Cardiac fibroblast (primary cell): ENCODE data around the gene PLEKHA1.

ENCODE experiments used
- DNase-seq, 2 donors: peaks; one replicate each; pipeline versions ENCODE4 v3.0.0 to v3.0.0-alpha.2; 2010; ENCODE audit warnings: low read depth in 2 of 2
- H3K4me3 ChIP-seq, 2 donors: replicated peaks in 1 of 2; 1 replicate in 1 of 2; 2 replicates in 1 of 2; pipeline ENCODE4 v1.5.1; 2011; ENCODE audit warnings: low read depth in 2 of 2, low read length in 2 of 2, mild to moderate bottlenecking in 2 of 2, moderate library complexity in 1 of 2
- CTCF ChIP-seq: IDR thresholded peaks from one replicate; pipeline ENCODE4 v1.5.1; 2011; ENCODE audit warnings: low read depth, mild to moderate bottlenecking, low read length, inconsistent platforms

PLEKHA1 gene

GRCh38 chr10:122419016-122419415, 44.5 kb downstream of the PLEKHA1 start:
- H3K4me3 ChIP-seq, result no peak overlapping the region
- peak in 1 of 2 donors; percentile 25 for DNase-seq
- no peak for TF ChIP-seq CTCF

DNA sequence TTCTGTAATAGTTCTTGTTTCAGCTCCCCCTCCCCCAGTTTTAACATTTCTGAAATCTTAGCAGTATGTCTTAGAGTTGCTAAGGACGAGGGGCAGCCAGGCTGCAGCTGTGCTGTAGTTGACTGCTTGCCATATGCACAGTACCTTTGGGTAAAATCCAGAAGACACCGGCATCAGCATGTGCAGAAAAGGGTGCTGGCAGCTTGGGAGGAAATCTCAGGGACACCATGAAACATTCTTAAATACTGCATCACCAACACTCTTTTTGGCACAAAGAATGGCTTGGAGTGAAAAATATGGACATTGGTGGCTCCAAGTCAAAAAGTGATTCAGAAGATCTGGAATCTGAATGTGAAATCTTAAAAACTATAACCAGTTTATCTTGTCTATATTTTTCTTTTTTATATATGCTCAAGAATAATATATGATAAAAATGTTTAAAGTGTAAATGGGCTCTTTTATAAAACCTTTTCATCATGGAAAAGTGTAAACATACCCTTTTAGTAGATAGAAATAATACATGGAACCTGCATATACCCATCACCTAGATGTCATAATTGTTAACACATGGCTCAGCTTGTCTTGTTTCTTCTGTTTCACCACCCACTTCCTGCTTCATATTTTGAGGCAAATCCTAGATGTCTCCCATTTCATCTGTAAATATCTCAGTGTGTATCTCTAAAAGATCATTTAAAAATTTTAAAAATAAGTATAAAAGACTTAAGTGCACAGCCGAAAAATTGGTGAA, 45.5 kb downstream of the PLEKHA1 start:
- no peak for TF ChIP-seq CTCF
- DNase-seq, result peak; percentile 84 to 90
- no peak overlapping the region for H3K4me3 ChIP-seq

- no peak for DNase-seq
- no peak for TF ChIP-seq CTCF
These were observed 46.1 kb downstream of the PLEKHA1 start for GRCh38 chr10:122420624-122421007.

DNA sequence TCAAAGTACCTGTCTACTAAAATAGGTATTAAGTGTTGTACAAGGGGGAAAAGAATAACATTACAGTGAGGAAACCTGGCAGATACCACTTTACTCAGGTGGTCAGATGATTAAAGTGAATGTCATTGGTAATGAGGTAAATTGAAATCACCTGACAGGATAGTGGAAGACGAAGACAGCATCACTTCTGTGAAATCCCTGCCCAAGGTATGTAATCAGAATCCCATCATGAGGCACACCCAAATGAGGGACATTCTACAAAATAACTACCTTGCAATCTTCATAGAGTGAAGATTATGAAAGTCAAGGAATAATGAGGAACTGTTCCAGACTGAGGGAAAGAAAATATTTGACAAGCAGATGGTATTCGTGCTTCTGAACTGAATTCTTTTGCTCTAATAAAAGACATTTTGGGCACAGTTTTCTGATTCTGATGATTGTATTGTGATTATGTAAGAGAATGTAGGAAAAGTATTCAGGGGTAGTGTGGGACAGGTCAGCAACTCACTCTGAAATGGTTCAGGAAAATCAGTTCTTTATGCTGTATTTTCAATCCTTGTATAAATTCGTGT, 46.6 kb downstream of the PLEKHA1 start:
- DNase-seq, result no peak
- H3K4me3 ChIP-seq, result no peak overlapping the region
- no peak for TF ChIP-seq CTCF

More at GRCh38 chr10:122420624-122421007, 46.1 kb downstream of the PLEKHA1 start:
- H3K4me3 ChIP-seq, result no peak overlapping the region

GRCh38 chr10:122421742-122422141, 47.2 kb downstream of the PLEKHA1 start:
- peak; percentile 17 to 18 for DNase-seq
- no peak overlapping the region for H3K4me3 ChIP-seq

GRCh38 chr10:122422266-122422989, 47.9 kb downstream of the PLEKHA1 start:
- no peak overlapping the region for H3K4me3 ChIP-seq
- DNase-seq, result no peak
- TF ChIP-seq CTCF, result no peak

More at GRCh38 chr10:122421742-122422141, 47.2 kb downstream of the PLEKHA1 start:
- no peak for TF ChIP-seq CTCF
